ENCODE data around the gene CXorf66. TPM values are rescaled to one million over a fixed set of nuclear protein-coding genes. Genes with fewer than 3 reads are reported as not detected.

Gene CXorf66
- total and polyA plus RNA-seq, 2 of the 13 experiments (the other 11 are each of a cell fraction or from before 2014, with no cell fraction given) = not detected

- TF ChIP-seq ZKSCAN8 (CRISPR knock-in tag; IDR thresholded peaks at IDR 0.05; ENCODE audit: borderline replicate concordance) (no peak), PATZ1 (CRISPR knock-in tag; IDR thresholded peaks at IDR 0.05) (peak; percentile 77), HMGXB3 (CRISPR knock-in tag; IDR thresholded peaks at IDR 0.05; ENCODE audit: borderline replicate concordance) (no peak), RXRA (CRISPR knock-in tag; IDR thresholded peaks at IDR 0.05) (no peak), JUNB (CRISPR knock-in tag; IDR thresholded peaks at IDR 0.05; ENCODE audit: borderline replicate concordance) (no peak), ZNF407 (CRISPR knock-in tag; IDR thresholded peaks at IDR 0.05; ENCODE audit: not compliant biosample characterization) (no peak), ISL2 (CRISPR knock-in tag; IDR thresholded peaks at IDR 0.05) (no peak), UBTF (CRISPR knock-in tag; IDR thresholded peaks at IDR 0.05) (peak; percentile 12), ZFP41 (CRISPR knock-in tag; IDR thresholded peaks at IDR 0.05; ENCODE audit: borderline replicate concordance) (no peak)
Measured at GRCh38 chrX:139932901-139933796, 32.2 kb downstream of the CXorf66 start, which contains the start of gene ATP11C (continued).
